ENCODE data around the gene CD164. TPM values are rescaled to one million over a fixed set of nuclear protein-coding genes. Genes with fewer than 3 reads are reported as not detected.

Gene CD164
- total RNA-seq (100 to 1,000 TPM; 145 to 215 (median 173) TPM), polyA plus RNA-seq (100 to 1,000 TPM; 129 to 203 TPM)
- long read RNA-seq, donor 1, full-length matches to known transcripts = 146 of 158 reads
- long read RNA-seq, donor 1, partial matches to known transcripts = 9 of 158 reads
- long read RNA-seq, donor 1, other reads (novel, unspliced or antisense) = 3 of 158 reads
- long read RNA-seq, donor 2, transcript CD164-202 (6 exons, 3,365 nt) = major isoform, 169 of 189 reads
- long read RNA-seq, donor 2, transcript CD164-209 (4 exons, 590 nt) = minor isoform, 14 of 189 reads
- long read RNA-seq, donor 2, partial matches to known transcripts = 0 of 189 reads
- long read RNA-seq, donor 2, other reads (novel, unspliced or antisense) = 0 of 189 reads
- long read RNA-seq, donor 3, transcript CD164-203 (5 exons, 2,936 nt) = minor isoform, 18 of 562 reads
- long read RNA-seq, donor 3, transcript CD164-202 (6 exons, 3,365 nt) = major isoform, 532 of 562 reads
- long read RNA-seq, donor 3, partial matches to known transcripts = 6 of 562 reads
- long read RNA-seq, donor 3, other reads (novel, unspliced or antisense) = 3 of 562 reads

- intact Hi-C loops (cut with DNase I) = loop anchor here in 2 of 4 donors (5.0 to 10.0 kb wide), 4 partner anchors 60 to 287 kb away; partner anchors contain the start of genes CEP57L1 (in 2 of the 2), SESN1 (in 2 of the 2), PPIL6 (in 1 of the 2) and SMPD2 (in 1 of the 2)
- TF ChIP-seq CTCF (IDR thresholded peaks at IDR 0.05) (no peak), EP300 (IDR thresholded peaks at IDR 0.05) (peak; percentile 27), POLR2A (IDR thresholded peaks at IDR 0.05) (peak; percentile 94)
- peak within 1 kb of the TSS; percentile 84 for H3K4me3 ChIP-seq
- peaks cover 1% of the 10 kb centered on the region for H3K4me1 ChIP-seq (ENCODE audit: insufficient read depth)
- H3K27ac ChIP-seq = peak within 1 kb of the TSS; percentile 96
- no peaks in the 10 kb centered on the region for H3K36me3 ChIP-seq
- WGBS, 3 donors = 0 to 1% (median 1%) methylated on average over 55 to 93 of the region's 93 CpGs
- H3K9me3 ChIP-seq = no peaks in the 10 kb centered on the region
- no peaks in the 10 kb centered on the region for H3K27me3 ChIP-seq
- DNase-seq = peak; percentile 94 to 96 (median 95)
These were observed at the start of gene CD164 for GRCh38 chr6:109381747-109382575. CD164 (minus strand) TSS chr6:109382467; CDS start chr6:109382378, 89 bp downstream.

- Histone ChIP-seq H3K4me3 (no peak overlapping the region), H3K27me3 (no peaks in the 10 kb centered on the region), H3K4me1 (ENCODE audit: insufficient read depth) (peaks cover 1% of the 10 kb centered on the region), H3K27ac (no peak overlapping the region), H3K36me3 (no peaks in the 10 kb centered on the region), H3K9me3 (no peaks in the 10 kb centered on the region)
- TF ChIP-seq CTCF (IDR thresholded peaks at IDR 0.05) (no peak), POLR2A (IDR thresholded peaks at IDR 0.05) (no peak), EP300 (IDR thresholded peaks at IDR 0.05) (no peak)
- no peak for DNase-seq
- intact Hi-C loops (cut with DNase I) = no loop called here
- WGBS, 3 donors = 96 to 99% (median 98%) methylated on average over 3 of the region's 3 CpGs
These were observed 47.2 kb upstream of the CD164 start for GRCh38 chr6:109429496-109429895.

- Histone ChIP-seq H3K4me3 (no peak overlapping the region), H3K36me3 (no peaks in the 10 kb centered on the region), H3K4me1 (ENCODE audit: insufficient read depth) (peaks cover 1% of the 10 kb centered on the region), H3K27me3 (no peaks in the 10 kb centered on the region), H3K9me3 (no peaks in the 10 kb centered on the region), H3K27ac (no peak overlapping the region)
- intact Hi-C loops (cut with DNase I) = no loop called here
- WGBS, 3 donors = 22 to 32% (median 23%) methylated on average over 7 of the region's 7 CpGs
- no peak for TF ChIP-seq POLR2A (IDR thresholded peaks at IDR 0.05)
- no peak for TF ChIP-seq EP300 (IDR thresholded peaks at IDR 0.05)
- no peak for TF ChIP-seq CTCF (IDR thresholded peaks at IDR 0.05)
- DNase-seq = no peak
These were observed 46.7 kb upstream of the CD164 start for GRCh38 chr6:109428889-109429477.

GRCh38 chr6:109424946-109425345 lies 42.7 kb upstream of the CD164 start:
- no peak for DNase-seq
- no peak overlapping the region for H3K4me3 ChIP-seq
- no peak for TF ChIP-seq CTCF (IDR thresholded peaks at IDR 0.05)
- TF ChIP-seq EP300 (IDR thresholded peaks at IDR 0.05) = no peak
- TF ChIP-seq POLR2A (IDR thresholded peaks at IDR 0.05) = no peak
- H3K27ac ChIP-seq = no peak overlapping the region
- H3K9me3 ChIP-seq = no peaks in the 10 kb centered on the region
- peaks cover 1% of the 10 kb centered on the region for H3K4me1 ChIP-seq (ENCODE audit: insufficient read depth)
- WGBS, 3 donors = 85 to 90% (median 86%) methylated on average over 2 of the region's 2 CpGs
- intact Hi-C loops (cut with DNase I) = no loop called here
- H3K27me3 ChIP-seq = no peaks in the 10 kb centered on the region
- no peaks in the 10 kb centered on the region for H3K36me3 ChIP-seq
